Measurements from ENCODE around the gene CLEC10A. TPM values are rescaled to one million over a fixed set of nuclear protein-coding genes. Genes with fewer than 3 reads are reported as not detected.
"Not testable (repeated sequence)": the region's sequence is repeated elsewhere in the genome, so short reads cannot be mapped to it uniquely, and the experiment has no call there.

Gene CLEC10A
- total RNA-seq (under 1 TPM; 0.49 to 0.93 TPM), polyA plus RNA-seq (under 1 TPM in 1 of 3 donors, not detected in 2; 0.13 TPM), total RNA-seq (0 to 0.09 (median 0) reads per million in 6 experiments)

DNA sequence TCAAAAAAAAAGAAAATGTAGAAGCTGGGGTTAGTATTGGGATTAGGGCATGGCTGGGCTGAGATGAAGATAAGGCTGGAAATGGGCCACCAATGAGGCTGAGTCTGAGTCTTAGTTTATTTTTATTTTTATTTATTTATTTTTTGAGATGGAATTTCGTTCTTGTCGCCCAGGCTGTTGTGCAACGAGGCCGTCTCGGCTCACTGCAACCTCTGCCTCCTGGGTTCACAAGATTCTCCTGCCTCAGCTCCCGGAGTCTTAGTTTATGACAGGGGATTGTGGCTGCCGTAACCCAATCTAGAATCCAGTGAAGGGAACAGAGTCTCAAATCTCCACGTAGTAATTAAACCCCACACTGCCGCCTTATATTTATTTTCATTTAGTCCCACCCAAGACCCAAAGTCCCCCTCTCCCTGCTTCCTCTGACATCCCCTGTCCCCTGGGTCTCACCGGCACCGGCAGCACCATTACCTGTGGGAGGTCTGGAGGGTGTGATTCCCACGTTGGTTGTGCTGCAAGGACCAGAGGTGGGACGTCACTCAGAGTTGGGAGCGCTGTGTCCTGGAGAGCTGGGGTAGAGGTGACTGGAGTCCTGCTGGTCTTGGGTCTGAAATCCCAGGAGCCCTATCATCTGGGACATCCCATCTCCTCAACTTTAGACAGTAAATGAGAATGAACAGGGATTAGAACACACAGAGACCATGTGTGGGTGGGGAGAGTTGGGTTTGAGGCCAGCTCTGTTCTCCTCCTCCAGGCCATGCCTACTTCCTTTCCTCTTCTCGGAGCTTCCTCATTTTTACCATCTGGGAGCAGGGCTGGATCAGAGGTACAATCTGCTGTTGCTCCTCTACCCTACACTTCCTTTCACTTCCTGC, at the start of gene CLEC10A:
Gene CLEC10A (minus strand): TSS at position 671 of the 875 bp plus-strand sequence. CDS start 1,439 bp downstream, outside the sequence.
- Mint-ChIP-seq H3K4me1 (peaks cover 15 to 41% (median 31%) of the 10 kb centered on the region in 4 donors), H3K27me3 (peaks cover 0 to 11% (median 4%) of the 10 kb centered on the region in 5 donors), H3K9me3 (no peaks in the 10 kb centered on the region), H3K27ac (peak within 1 kb of the TSS in 2 of 10 donors; percentile 18 to 19), H3K4me3 (no peak within 1 kb of the TSS), H3K36me3 (no peaks in the 10 kb centered on the region)
- no peak for ATAC-seq
- no peak for DNase-seq
- POLR2A ChIA-PET: interaction anchor here (0.6 kb wide), 1 partner anchor 1681 kb away, joined by 5 read pairs; no protein-coding TSS in a partner anchor

DNA sequence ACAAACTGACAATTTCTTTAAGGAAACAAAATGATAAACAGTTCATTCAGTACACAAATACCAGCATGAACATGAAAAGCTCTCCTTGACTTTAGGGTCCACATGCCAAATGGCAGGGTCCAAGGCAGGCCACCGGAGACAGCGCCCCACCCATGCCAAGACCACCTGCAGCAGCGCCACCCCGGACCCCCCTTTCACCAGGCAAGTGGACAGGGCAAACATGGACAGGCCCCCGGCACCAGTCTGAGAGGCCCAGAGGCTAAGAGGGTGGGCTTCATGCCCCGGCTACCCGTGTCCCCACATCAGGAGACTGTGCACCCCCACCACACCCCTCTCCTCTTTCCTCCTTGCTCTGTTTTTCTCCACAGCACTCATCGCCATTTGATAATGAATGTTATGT, 49.3 kb upstream of the CLEC10A start:
- Mint-ChIP-seq H3K36me3 (no peaks in the 10 kb centered on the region), H3K4me1 (peaks cover 15 to 30% (median 23%) of the 10 kb centered on the region in 4 donors), H3K9me3 (no peaks in the 10 kb centered on the region), H3K27me3 (peaks cover 0 to 16% (median 8%) of the 10 kb centered on the region in 5 donors), H3K4me3 (no peak overlapping the region), H3K27ac (peak overlapping the region in 3 of 10 donors; percentile 14 to 94 (median 89))
- ATAC-seq: no peak
- POLR2A ChIA-PET: interaction anchor here (0.5 to 0.9 kb wide), 3 partner anchors 23 to 83 kb away, joined by 3 to 6 read pairs (median 4); no protein-coding TSS in a partner anchor
- no peak for DNase-seq

- ATAC-seq (no peak), DNase-seq (no peak)
- H3K4me3 Mint-ChIP-seq: no peak overlapping the region
- H3K36me3 Mint-ChIP-seq: no peaks in the 10 kb centered on the region
- H3K9me3 Mint-ChIP-seq: no peaks in the 10 kb centered on the region
- no peak overlapping the region for H3K27ac Mint-ChIP-seq
- peaks cover 12 to 25% (median 18%) of the 10 kb centered on the region in 4 donors for H3K4me1 Mint-ChIP-seq
- POLR2A ChIA-PET: no interaction called here
- H3K27me3 Mint-ChIP-seq: peaks cover 2 to 20% (median 13%) of the 10 kb centered on the region in 5 donors
Measured at GRCh38 chr17:7128160-7128559, 48.1 kb upstream of the CLEC10A start.

GRCh38 chr17:7127501-7127900, 47.5 kb upstream of the CLEC10A start:
- H3K36me3 Mint-ChIP-seq, H3K27ac Mint-ChIP-seq, DNase-seq, ATAC-seq, POLR2A ChIA-PET, H3K9me3 Mint-ChIP-seq, H3K4me3 Mint-ChIP-seq: not testable (repeated sequence)
- H3K4me1 Mint-ChIP-seq: peaks cover 8 to 20% (median 13%) of the 10 kb centered on the region in 4 donors
- peaks cover 2 to 23% (median 17%) of the 10 kb centered on the region in 5 donors for H3K27me3 Mint-ChIP-seq

DNA sequence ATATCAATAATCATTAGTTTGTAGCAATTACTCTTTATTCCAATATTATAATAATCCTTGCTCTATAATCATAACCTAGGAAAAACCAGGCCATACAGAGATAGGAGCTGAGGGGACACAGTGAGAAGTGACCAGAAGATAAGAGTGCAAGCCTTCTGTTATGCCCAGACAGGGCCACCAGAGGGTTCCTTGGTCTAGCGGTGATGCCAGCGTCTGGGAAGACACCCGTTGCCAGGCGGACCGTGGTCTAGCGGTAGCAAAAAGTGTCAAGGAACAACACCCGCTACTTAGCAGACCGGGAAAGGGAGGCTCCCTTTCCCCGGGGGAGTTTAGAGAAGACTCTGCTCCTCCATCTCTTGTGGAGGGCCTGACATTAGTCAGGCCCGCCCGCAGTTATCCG, 46.3 kb upstream of the CLEC10A start:
- ATAC-seq, H3K36me3 Mint-ChIP-seq, H3K9me3 Mint-ChIP-seq, H3K4me3 Mint-ChIP-seq, H3K27ac Mint-ChIP-seq, DNase-seq: not testable (repeated sequence)
- Mint-ChIP-seq H3K4me1 (peaks cover 4 to 13% (median 5%) of the 10 kb centered on the region in 4 donors), H3K27me3 (peaks cover 2 to 25% (median 18%) of the 10 kb centered on the region in 5 donors)
- POLR2A ChIA-PET: interaction anchor here (1.0 kb wide), 1 partner anchor 15 kb away, joined by 3 read pairs; no protein-coding TSS in a partner anchor

DNA sequence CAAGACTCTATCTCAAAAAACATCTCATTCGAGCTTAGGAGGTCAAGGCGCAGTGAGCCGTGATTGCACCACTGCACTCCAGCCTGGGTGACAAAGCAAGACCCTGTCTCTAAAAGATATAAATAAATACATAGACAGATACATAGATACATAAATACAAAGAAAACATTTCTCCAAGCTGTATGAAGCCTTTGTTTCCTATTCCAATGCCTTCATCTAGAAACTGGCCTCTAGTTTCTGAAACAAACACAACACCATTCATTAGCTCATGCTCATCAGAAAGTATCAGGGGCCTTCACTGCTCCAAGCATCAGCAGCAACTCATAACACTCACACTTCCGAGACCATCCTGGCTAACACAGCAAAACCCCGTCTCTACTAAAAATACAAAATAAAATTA, 44.9 kb upstream of the CLEC10A start:
- no peak overlapping the region for H3K4me3 Mint-ChIP-seq
- H3K27me3 Mint-ChIP-seq: peaks cover 7 to 37% (median 21%) of the 10 kb centered on the region in 5 donors
- H3K9me3 Mint-ChIP-seq: no peaks in the 10 kb centered on the region
- peaks cover 0 to 11% (median 1%) of the 10 kb centered on the region in 4 donors for H3K4me1 Mint-ChIP-seq
- no peaks in the 10 kb centered on the region for H3K36me3 Mint-ChIP-seq
- DNase-seq (no peak), ATAC-seq (no peak)
- POLR2A ChIA-PET: interaction anchor here (0.6 kb wide), 1 partner anchor 83 kb away, joined by 3 read pairs; no protein-coding TSS in a partner anchor
- no peak overlapping the region for H3K27ac Mint-ChIP-seq

DNA sequence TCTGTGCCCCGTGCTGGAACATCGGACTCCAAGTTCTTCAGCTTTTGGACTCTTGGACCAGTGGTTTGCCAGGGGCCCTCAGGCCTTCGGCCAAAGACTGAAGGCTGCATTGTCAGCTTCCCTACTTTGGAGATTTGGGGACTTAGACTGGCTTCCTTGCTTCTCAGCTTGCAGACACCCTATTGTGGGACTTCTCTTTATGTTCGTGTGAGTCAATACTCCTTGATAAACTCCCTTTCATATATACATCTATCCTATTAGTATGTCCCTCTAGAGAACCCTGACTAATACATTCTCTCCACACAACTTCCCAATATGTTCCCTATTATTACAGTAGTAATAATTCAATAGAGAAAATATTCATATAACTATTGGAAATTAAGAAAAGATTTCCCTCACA, 43.8 kb upstream of the CLEC10A start:
- POLR2A ChIA-PET: no interaction called here
- Mint-ChIP-seq H3K4me3 (no peak overlapping the region), H3K27me3 (peaks cover 10 to 46% (median 23%) of the 10 kb centered on the region in 5 donors), H3K36me3 (no peaks in the 10 kb centered on the region), H3K9me3 (no peaks in the 10 kb centered on the region), H3K4me1 (peaks cover 0 to 14% (median 1%) of the 10 kb centered on the region in 4 donors), H3K27ac (no peak overlapping the region)
- ATAC-seq (no peak), DNase-seq (no peak)

- peaks cover 0 to 14% (median 1%) of the 10 kb centered on the region in 4 donors for H3K4me1 Mint-ChIP-seq
- H3K4me3 Mint-ChIP-seq: no peak overlapping the region
- H3K36me3 Mint-ChIP-seq: no peaks in the 10 kb centered on the region
- POLR2A ChIA-PET: interaction anchor here (0.6 kb wide), 1 partner anchor 82 kb away, joined by 5 read pairs; no protein-coding TSS in a partner anchor
- H3K27me3 Mint-ChIP-seq: peaks cover 10 to 46% (median 23%) of the 10 kb centered on the region in 5 donors
- no peak overlapping the region for H3K27ac Mint-ChIP-seq
- ATAC-seq (no peak), DNase-seq (no peak)
- no peaks in the 10 kb centered on the region for H3K9me3 Mint-ChIP-seq
Measured at GRCh38 chr17:7122381-7122780, 42.3 kb upstream of the CLEC10A start.

DNA sequence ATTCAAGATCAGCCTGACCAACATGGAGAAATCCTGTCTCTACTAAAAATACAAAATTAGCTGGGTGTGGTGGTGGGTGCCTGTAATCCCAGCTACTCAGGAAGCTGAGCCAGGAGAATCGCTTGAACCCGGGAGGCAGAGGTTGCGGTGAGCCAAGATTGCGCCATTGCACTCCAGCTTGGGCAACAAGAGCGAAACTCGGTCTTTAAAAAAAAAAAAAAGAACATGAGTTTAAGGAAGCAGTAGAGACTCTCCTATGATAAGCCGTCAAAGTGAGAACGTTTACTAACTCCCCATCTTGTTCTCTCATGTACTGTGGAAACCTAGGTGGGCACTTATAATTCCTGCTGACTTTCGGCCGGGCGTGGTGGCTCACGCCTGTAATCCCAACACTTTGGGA, 40.6 kb upstream of the CLEC10A start:
- POLR2A ChIA-PET: interaction anchor here (0.6 kb wide), 1 partner anchor 180 kb away, joined by 5 read pairs; no protein-coding TSS in a partner anchor
- not testable (repeated sequence) for DNase-seq, H3K4me3 Mint-ChIP-seq, H3K9me3 Mint-ChIP-seq, H3K27ac Mint-ChIP-seq, ATAC-seq, H3K36me3 Mint-ChIP-seq
- peaks cover 10 to 38% (median 21%) of the 10 kb centered on the region in 5 donors for H3K27me3 Mint-ChIP-seq
- peaks cover 0 to 14% (median 1%) of the 10 kb centered on the region in 4 donors for H3K4me1 Mint-ChIP-seq

GRCh38 chr17:7120123-7120522, 40.1 kb upstream of the CLEC10A start:
- no peaks in the 10 kb centered on the region for H3K9me3 Mint-ChIP-seq
- H3K36me3 Mint-ChIP-seq: no peaks in the 10 kb centered on the region
- ATAC-seq (no peak), DNase-seq (no peak)
- H3K27ac Mint-ChIP-seq: peak overlapping the region in 1 of 10 donors; percentile 15
- peaks cover 0 to 14% (median 1%) of the 10 kb centered on the region in 4 donors for H3K4me1 Mint-ChIP-seq
- POLR2A ChIA-PET: no interaction called here
- H3K27me3 Mint-ChIP-seq: peaks cover 10 to 38% (median 21%) of the 10 kb centered on the region in 5 donors
- H3K4me3 Mint-ChIP-seq: no peak overlapping the region

- POLR2A ChIA-PET: no interaction called here
- H3K4me1 Mint-ChIP-seq: peaks cover 0 to 14% (median 1%) of the 10 kb centered on the region in 4 donors
- DNase-seq (no peak), ATAC-seq (no peak)
- no peaks in the 10 kb centered on the region for H3K36me3 Mint-ChIP-seq
- H3K27me3 Mint-ChIP-seq: peaks cover 10 to 38% (median 21%) of the 10 kb centered on the region in 5 donors
- H3K4me3 Mint-ChIP-seq: no peak overlapping the region
- no peak overlapping the region for H3K27ac Mint-ChIP-seq
- no peaks in the 10 kb centered on the region for H3K9me3 Mint-ChIP-seq
Measured at GRCh38 chr17:7119314-7119713, 39.3 kb upstream of the CLEC10A start.

GRCh38 chr17:7114875-7115614, 35.0 kb upstream of the CLEC10A start:
- peaks cover 0 to 13% (median 0%) of the 10 kb centered on the region in 4 donors for H3K4me1 Mint-ChIP-seq
- H3K9me3 Mint-ChIP-seq: no peaks in the 10 kb centered on the region
- H3K27me3 Mint-ChIP-seq: peaks cover 10 to 13% (median 11%) of the 10 kb centered on the region in 5 donors

More at GRCh38 chr17:7114875-7115614, 35.0 kb upstream of the CLEC10A start:
- Mint-ChIP-seq H3K4me3 (no peak overlapping the region), H3K36me3 (no peaks in the 10 kb centered on the region), H3K27ac (peak overlapping the region in 1 of 10 donors; percentile 43)
- DNase-seq (no peak), ATAC-seq (no peak)
- POLR2A ChIA-PET: no interaction called here

Measured in naive thymus-derived CD8-positive, alpha-beta T cell (primary cell).